SK-N-SH treated with all-trans-retinoic acid at 6 μM for 48 hours (cell line): ENCODE data around the gene NTN5.

ENCODE experiments used
- CREB5 ChIP-seq: fragments of 250-450 bp; sonication (Bioruptor Pico); IDR thresholded peaks from 2 replicates; pipeline ENCODE4 v1.5.1; 2020; ENCODE audit warnings: low read depth, mild to moderate bottlenecking, moderate library complexity
- PATZ1 ChIP-seq: fragments of 250-450 bp; sonication (Bioruptor Pico); IDR thresholded peaks from 2 replicates; pipeline ENCODE4 v1.8.0; 2020; ENCODE audit warnings: mild to moderate bottlenecking, moderate library complexity, borderline replicate concordance
- RARB ChIP-seq: fragments of 250-450 bp; sonication (Bioruptor Pico); IDR thresholded peaks from 2 replicates; pipeline ENCODE4 v1.8.0; 2021; ENCODE audit warnings: mild to moderate bottlenecking, moderate library complexity
- TSHZ2 ChIP-seq: fragments of 250-450 bp; sonication (Bioruptor Pico); IDR thresholded peaks from 2 replicates; pipeline ENCODE4 v1.5.0; 2020; ENCODE audit warnings: mild to moderate bottlenecking, moderate library complexity
- ZFP30 ChIP-seq: fragments of 450-650 bp; formaldehyde crosslinking; IDR thresholded peaks from 2 replicates; pipeline ENCODE4 v1.5.0; 2022; ENCODE audit warnings: mild to moderate bottlenecking, moderate library complexity
- ZNF8 ChIP-seq: fragments of 450-650 bp; formaldehyde crosslinking; IDR thresholded peaks from 2 replicates; pipeline ENCODE4 v1.5.0; 2020; ENCODE audit warnings: mild to moderate bottlenecking, moderate library complexity

DNA sequence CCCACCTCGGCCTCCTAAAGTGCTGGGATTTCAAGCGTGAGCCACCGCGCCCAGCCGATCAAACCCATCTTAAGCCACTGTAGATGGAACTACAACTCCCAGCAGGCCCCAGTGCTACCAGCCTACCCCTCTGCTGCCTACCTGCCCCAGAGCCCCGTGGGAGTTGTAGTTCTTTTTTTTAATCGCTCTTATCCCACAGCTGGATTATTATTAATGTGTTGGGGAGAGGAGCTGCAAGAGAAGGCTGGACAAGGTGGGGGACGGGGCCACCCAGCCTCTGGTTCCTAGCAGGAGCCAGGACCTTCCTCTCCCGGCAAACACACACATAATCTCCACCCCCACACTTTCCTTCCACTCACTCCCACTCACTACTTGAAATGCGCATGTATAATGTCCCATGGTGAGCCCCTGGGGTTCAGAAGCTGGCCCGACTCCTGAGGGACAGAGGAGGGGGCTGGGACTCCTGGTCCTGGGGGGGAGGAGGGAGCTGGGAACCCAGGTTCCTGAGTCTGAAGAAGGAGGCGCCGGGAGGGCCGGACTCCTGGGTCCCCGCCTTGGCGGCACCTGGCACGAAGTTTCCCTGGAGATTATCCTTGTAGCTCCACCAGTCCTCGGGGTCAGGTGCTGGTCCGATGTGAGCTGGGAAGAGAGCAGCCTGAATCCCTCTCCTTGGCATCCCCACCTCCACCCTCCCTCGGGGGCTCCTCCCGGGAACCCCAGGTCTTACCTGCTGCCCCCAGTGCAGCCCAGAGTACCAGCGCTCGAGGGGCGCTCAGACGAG is 27.8 kb downstream of the NTN5 start:
- TF ChIP-seq ZNF8 (CRISPR knock-in tag): no peak
- TF ChIP-seq CREB5 (CRISPR knock-in tag): no peak
- TF ChIP-seq ZFP30 (CRISPR knock-in tag): no peak
- no peak for TF ChIP-seq PATZ1 (CRISPR knock-in tag)
- no peak for TF ChIP-seq RARB (CRISPR knock-in tag)
- peak; percentile 73; the same call in 1 of the 2 replicates for TF ChIP-seq TSHZ2 (CRISPR knock-in tag)
